Sigmoid colon (tissue), 7 donors: ENCODE measurements around the gene HMBS. TPM values are rescaled to one million over a fixed set of nuclear protein-coding genes. Genes with fewer than 3 reads are reported as not detected.
A peak's percentile ranks its signal among the peaks of the same experiment; 100 is the strongest.

ENCODE experiments used
- DNase-seq: peaks from one replicate; pipeline ENCODE4 v3.0.0-alpha.2; 2019
- H3K27ac ChIP-seq, 4 donors: fragments of 200-600 bp; sonication (generic); one replicate each; pipeline ENCODE4 v1.5.1; 2016 to 2019; ENCODE audit warnings: mild to moderate bottlenecking in 1 of 4
- H3K27me3 ChIP-seq, 3 donors: fragments of 200-600 bp; sonication (generic); one replicate each; pipeline ENCODE4 v1.5.1; 2019; ENCODE audit warnings: mild to moderate bottlenecking in 1 of 3
- H3K36me3 ChIP-seq, 4 donors: fragments of 200-600 bp; sonication (generic); one replicate each; pipeline ENCODE4 v1.5.1; 2016 to 2019
- H3K4me1 ChIP-seq, 4 donors: fragments of 200-600 bp; sonication (generic); one replicate each; pipeline ENCODE4 v1.5.1; 2017 to 2019
- H3K4me3 ChIP-seq, 4 donors: fragments of 200-600 bp; sonication (generic); one replicate each; pipeline ENCODE4 v1.5.1; 2017 to 2019; ENCODE audit warnings: mild to moderate bottlenecking in 2 of 4, moderate library complexity in 1 of 4
- H3K9me3 ChIP-seq, 4 donors: fragments of 200-600 bp in 3 of 4; sonication (generic) in 3 of 4; one replicate each; pipeline versions ENCODE4 v1.5.1 to v1.6.1; 2013 to 2019
- EP300 ChIP-seq, 4 donors: sonication (generic); formaldehyde crosslinking; IDR thresholded peaks; one replicate each; pipeline ENCODE4 v1.6.1; 2017; ENCODE audit warnings: antibody characterized with exemption in 4 of 4
- POLR2A ChIP-seq, 2 donors: fragments of 450-650 bp; IDR thresholded peaks; one replicate each; pipeline ENCODE4 v1.6.1; 2016; ENCODE audit warnings: antibody characterized with exemption in 2 of 2, mild to moderate bottlenecking in 2 of 2, moderate library complexity in 2 of 2
- POLR2AphosphoS5 ChIP-seq, 4 donors: sonication (generic); formaldehyde crosslinking; IDR thresholded peaks; one replicate each; pipeline ENCODE4 v1.6.1; 2017; ENCODE audit warnings: antibody characterized with exemption in 4 of 4
- WGBS, 2 donors: extraction: QIAGEN DNeasy Blood & Tissue Kit; methylation state at CpG; one replicate each; pipeline ENCODE4 v1.1.7; 2013; 5-methylcytosine and 5-hydroxymethylcytosine counted together
- intact Hi-C: fragments of 100-400 bp; cut with DNase I; formaldehyde crosslinking; loops from one replicate; pipeline ENCODE4 v1.15.1; 2023
- polyA plus RNA-seq, 3 donors: library from polyadenylated mRNA; stranded (reverse); fragments of 200-250 nt; gene quantifications; one replicate each; pipeline ENCODE4 v1.2.3, GENCODE V29; 2013
- total RNA-seq, 4 donors: library from RNA; depleted of rRNA; stranded (reverse); fragments of >200 nt; gene quantifications; one replicate each; pipeline ENCODE4 v1.1.0, GENCODE V29; 2016
- TF ChIP-seq, protein P1 (sequence below), 4 experiments: fragments of 450-650 bp in 3 of 4; fragments of 200-600 bp in 1 of 4; IDR thresholded peaks; one replicate each; pipeline ENCODE4 v1.5.1; 2016 to 2019; ENCODE audit warnings: antibody characterized with exemption in 4 of 4, mild to moderate bottlenecking in 3 of 4, moderate library complexity in 2 of 4
- donor health status: healthy with polysubstance abuse.
- donor health status: Bipolar disorder and iron deficiency.
- donor health status: healthy.

HMBS gene
- total and polyA plus RNA-seq, 7 donors = 5.6 to 39.3 (median 15.2) TPM

DNA sequence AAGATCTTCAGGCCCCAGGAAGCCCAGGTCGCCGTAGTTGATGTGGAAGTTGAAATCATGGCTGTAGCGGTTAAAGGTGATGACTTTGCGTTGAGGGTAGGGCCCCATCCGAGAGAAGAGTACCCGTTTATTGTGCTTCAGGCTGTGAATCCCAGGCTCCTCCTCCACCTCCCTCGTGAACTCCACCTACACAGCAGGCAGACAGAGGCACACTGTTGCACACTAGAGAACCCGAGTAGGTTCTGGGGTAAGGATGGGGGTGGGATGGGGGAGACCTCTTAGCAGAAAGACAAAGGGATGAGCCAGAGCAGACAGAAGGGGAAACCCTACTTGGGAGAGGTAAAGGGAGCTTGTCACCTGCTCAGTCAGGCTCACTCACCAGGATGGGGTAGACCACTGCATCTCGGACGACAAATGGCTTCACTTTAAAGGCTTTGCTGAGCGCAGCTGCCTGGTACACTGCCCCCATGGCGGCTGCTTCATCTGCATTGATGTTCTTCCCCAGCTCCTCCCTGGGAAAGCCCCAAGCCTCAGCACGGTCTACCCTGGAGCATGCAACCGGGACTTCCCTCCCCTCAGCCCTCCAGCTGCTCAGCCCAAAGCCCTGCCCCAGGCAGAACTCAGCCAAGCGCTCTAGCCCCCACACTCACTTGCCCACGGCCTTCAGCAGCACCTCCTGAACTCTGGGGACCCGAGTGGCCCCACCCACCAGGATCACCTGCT is 33.1 kb upstream of the HMBS start:
- H3K27me3 ChIP-seq = no peaks in the 10 kb centered on the region
- intact Hi-C loops = no loop called here
- H3K9me3 ChIP-seq = no peaks in the 10 kb centered on the region
- peaks cover 33 to 86% (median 71%) of the 10 kb centered on the region in 4 donors for H3K36me3 ChIP-seq
- 74 to 81% methylated on average over 17 of the region's 17 CpGs for WGBS, 2 donors
- no peak overlapping the region for H3K27ac ChIP-seq
- no peak overlapping the region for H3K4me3 ChIP-seq
- TF ChIP-seq POLR2AphosphoS5 (IDR thresholded peaks at IDR 0.05) (no peak), POLR2A (IDR thresholded peaks at IDR 0.05) (no peak), EP300 (IDR thresholded peaks at IDR 0.05) (no peak)
- TF ChIP-seq, protein P1, sequence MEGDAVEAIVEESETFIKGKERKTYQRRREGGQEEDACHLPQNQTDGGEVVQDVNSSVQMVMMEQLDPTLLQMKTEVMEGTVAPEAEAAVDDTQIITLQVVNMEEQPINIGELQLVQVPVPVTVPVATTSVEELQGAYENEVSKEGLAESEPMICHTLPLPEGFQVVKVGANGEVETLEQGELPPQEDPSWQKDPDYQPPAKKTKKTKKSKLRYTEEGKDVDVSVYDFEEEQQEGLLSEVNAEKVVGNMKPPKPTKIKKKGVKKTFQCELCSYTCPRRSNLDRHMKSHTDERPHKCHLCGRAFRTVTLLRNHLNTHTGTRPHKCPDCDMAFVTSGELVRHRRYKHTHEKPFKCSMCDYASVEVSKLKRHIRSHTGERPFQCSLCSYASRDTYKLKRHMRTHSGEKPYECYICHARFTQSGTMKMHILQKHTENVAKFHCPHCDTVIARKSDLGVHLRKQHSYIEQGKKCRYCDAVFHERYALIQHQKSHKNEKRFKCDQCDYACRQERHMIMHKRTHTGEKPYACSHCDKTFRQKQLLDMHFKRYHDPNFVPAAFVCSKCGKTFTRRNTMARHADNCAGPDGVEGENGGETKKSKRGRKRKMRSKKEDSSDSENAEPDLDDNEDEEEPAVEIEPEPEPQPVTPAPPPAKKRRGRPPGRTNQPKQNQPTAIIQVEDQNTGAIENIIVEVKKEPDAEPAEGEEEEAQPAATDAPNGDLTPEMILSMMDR (IDR thresholded peaks at IDR 0.05) = no peak
- H3K4me1 ChIP-seq = peaks cover 0 to 16% (median 13%) of the 10 kb centered on the region in 4 donors
- DNase-seq = no peak

DNA sequence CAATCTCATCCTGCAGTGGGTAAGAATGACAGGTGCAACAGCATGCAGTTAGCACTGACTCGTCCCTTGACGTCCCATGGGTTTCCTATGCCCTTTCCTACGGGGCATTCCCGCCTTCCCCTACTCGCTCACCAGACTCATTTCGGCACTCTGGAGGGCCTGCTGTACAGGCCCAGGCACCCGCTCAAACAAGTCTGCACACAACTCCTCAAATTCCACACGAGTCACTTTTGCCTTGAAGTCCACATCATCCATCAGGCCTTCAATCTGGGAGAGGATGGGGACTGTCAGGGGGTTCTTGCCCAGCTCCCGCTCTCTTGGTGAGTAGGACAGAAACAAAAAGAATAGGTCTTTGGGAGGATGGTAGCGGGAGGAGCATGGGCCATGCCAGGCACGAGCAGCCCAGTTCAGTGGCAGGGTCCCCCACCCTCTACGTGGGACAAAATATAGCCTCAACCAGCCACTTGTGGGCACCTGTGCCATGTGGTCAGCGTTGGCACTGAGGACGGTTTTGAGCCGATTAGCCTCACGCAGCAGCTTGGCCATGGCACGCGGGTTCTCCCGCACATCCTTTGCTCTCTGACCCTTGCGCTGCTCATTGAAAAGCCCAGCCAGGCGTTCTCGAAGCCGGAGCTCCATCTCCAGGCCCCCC is 32.4 kb upstream of the HMBS start:
- H3K36me3 ChIP-seq = peaks cover 33 to 80% (median 67%) of the 10 kb centered on the region in 4 donors
- TF ChIP-seq POLR2A (IDR thresholded peaks at IDR 0.05) (no peak), POLR2AphosphoS5 (IDR thresholded peaks at IDR 0.05) (no peak), EP300 (IDR thresholded peaks at IDR 0.05) (no peak)

DNA sequence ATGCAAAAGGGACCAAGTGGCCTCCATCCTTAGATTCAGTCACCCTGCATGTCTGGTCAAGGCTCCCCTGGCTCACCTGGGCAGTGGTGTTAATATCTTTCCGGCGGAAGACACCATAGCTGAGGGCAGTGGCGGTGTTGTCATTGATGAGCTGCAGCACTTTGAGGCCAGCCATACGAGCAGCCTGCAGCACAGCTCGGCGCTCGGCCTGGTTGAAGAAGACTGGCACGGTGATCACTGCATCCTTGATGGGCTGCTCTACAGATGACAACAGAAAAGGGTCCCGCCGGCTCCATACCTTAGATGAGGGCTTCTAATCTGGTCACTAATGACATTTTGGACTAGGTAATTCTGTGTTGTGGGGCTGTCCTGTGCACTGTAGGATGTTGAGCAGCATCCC is 30.3 kb upstream of the HMBS start:
- DNase-seq = no peak
- H3K9me3 ChIP-seq = no peaks in the 10 kb centered on the region
- no peak overlapping the region for H3K4me3 ChIP-seq
- 97% methylated on average over 10 of the region's 10 CpGs for WGBS, 2 donors
- intact Hi-C loops = no loop called here
- peaks cover 0 to 25% (median 23%) of the 10 kb centered on the region in 4 donors for H3K4me1 ChIP-seq
- H3K27ac ChIP-seq = no peak overlapping the region
- H3K27me3 ChIP-seq = no peaks in the 10 kb centered on the region
- TF ChIP-seq, protein P1 (IDR thresholded peaks at IDR 0.05) = no peak
- no peak for TF ChIP-seq EP300 (IDR thresholded peaks at IDR 0.05)
- no peak for TF ChIP-seq POLR2A (IDR thresholded peaks at IDR 0.05)
- TF ChIP-seq POLR2AphosphoS5 (IDR thresholded peaks at IDR 0.05) = no peak
- H3K36me3 ChIP-seq = peaks cover 17 to 58% (median 46%) of the 10 kb centered on the region in 4 donors

More for the DNA sequence above, 32.4 kb upstream of the HMBS start:
- Histone ChIP-seq H3K27ac (no peak overlapping the region), H3K4me3 (no peak overlapping the region), H3K27me3 (no peaks in the 10 kb centered on the region), H3K4me1 (peaks cover 0 to 16% (median 14%) of the 10 kb centered on the region in 4 donors), H3K9me3 (no peaks in the 10 kb centered on the region)
- WGBS, 2 donors = 92 to 96% methylated on average over 23 of the region's 23 CpGs
- no peak for DNase-seq
- intact Hi-C loops = no loop called here

DNA sequence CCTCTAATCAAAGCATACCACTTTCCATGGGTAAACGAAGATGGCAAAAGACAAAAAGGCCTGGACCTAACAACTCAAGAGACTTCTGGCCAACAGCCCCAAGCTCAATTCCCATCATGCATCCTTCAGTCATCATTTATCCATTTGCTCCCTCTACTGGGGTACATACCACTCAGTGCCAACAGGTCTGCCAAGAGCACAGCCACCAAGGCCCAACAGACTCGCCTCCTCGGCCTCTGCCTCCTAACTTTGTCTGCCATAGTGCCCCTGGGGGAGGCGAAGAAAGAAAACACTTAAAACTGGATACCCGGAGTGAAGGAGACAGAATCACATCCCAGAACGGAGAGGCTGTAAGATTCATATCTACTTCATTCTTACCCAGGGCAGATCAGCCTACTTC is 28.8 kb upstream of the HMBS start:
- no peak for TF ChIP-seq POLR2A (IDR thresholded peaks at IDR 0.05)
- TF ChIP-seq, protein P1 (IDR thresholded peaks at IDR 0.05) = no peak
- TF ChIP-seq EP300 (IDR thresholded peaks at IDR 0.05) = no peak
- TF ChIP-seq POLR2AphosphoS5 (IDR thresholded peaks at IDR 0.05) = no peak
- Histone ChIP-seq H3K4me3 (peak overlapping the region; percentile 68 to 96 (median 80)), H3K9me3 (no peaks in the 10 kb centered on the region), H3K36me3 (peaks cover 9 to 43% (median 35%) of the 10 kb centered on the region in 4 donors), H3K4me1 (peaks cover 0 to 25% (median 23%) of the 10 kb centered on the region in 4 donors), H3K27ac (peak overlapping the region in 2 of 4 donors; percentile 82 to 96), H3K27me3 (no peaks in the 10 kb centered on the region)
- 44 to 58% methylated on average over 6 of the region's 6 CpGs for WGBS, 2 donors
- intact Hi-C loops = no loop called here
- no peak for DNase-seq

DNA sequence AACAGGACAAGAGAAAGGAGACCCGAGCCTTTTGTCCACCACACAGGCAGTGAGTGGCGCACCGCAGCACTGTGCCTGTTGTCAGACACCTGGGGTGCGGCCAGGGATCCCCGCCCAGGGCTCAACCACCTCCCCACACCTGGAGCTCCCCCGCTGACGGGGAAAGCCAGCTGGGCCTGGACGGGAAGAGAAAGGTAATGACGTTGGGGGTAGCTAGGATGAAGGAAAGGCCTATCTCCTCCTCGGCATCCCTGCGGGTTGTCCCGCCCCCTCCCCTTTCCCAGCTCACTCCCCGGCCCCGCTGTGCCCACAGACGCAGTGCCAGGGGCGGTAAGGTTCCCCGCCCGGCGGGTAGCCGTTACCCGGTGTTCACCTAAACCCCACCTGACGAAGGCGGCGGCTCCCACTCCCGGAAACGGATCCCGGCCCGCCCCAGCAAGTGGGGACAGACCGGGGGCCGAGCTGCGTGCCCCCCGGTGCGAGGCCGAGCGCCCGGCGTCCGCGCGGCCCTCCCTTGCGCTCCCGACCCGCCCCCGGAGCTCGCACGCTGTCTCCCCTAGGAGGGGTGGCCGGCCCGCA is 28.2 kb upstream of the HMBS start:
- intact Hi-C loops = no loop called here
- no peaks in the 10 kb centered on the region for H3K27me3 ChIP-seq
- peak; percentile 77 for DNase-seq
- 1% methylated on average over 48 of the region's 48 CpGs for WGBS, 2 donors
- peaks cover 9 to 37% (median 28%) of the 10 kb centered on the region in 4 donors for H3K36me3 ChIP-seq
- peak overlapping the region; percentile 82 to 96 (median 92) for H3K27ac ChIP-seq
- TF ChIP-seq POLR2AphosphoS5 (IDR thresholded peaks at IDR 0.05) = no peak
- TF ChIP-seq POLR2A (IDR thresholded peaks at IDR 0.05) = no peak
- TF ChIP-seq, protein P1 (IDR thresholded peaks at IDR 0.05) = no peak
- peak overlapping the region; percentile 68 to 96 (median 80) for H3K4me3 ChIP-seq
- H3K4me1 ChIP-seq = peaks cover 0 to 25% (median 23%) of the 10 kb centered on the region in 4 donors
- no peaks in the 10 kb centered on the region for H3K9me3 ChIP-seq
